ENCODE results near the gene PANX3.
"Not testable (repeated sequence)": the region's sequence is repeated elsewhere in the genome, so short reads cannot be mapped to it uniquely, and the experiment has no call there.

PANX3 gene, protein sequence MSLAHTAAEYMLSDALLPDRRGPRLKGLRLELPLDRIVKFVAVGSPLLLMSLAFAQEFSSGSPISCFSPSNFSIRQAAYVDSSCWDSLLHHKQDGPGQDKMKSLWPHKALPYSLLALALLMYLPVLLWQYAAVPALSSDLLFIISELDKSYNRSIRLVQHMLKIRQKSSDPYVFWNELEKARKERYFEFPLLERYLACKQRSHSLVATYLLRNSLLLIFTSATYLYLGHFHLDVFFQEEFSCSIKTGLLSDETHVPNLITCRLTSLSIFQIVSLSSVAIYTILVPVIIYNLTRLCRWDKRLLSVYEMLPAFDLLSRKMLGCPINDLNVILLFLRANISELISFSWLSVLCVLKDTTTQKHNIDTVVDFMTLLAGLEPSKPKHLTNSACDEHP

DNA sequence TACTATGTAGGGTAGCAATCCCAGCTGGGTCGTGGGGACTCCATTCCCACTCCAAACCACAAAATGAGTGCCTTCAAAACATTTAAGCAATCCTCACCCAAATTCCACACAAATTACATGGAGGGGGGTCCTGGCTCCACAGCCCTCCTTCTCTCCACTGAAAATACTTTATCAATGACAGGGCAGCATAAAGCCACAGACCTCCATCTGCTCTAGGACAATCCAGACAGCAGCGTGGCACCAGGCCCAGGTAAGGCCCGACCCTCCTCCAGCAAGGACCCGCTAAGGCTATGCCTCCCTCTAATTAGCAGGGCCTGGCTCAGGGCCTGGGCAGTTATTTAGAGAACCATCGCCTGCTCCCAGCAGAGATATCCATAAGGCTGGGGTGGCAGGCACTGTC is at the start of gene PANX3:
TSS of gene PANX3 (plus strand) at position 365 of the 400 bp plus-strand sequence. CDS start 129 bp downstream, outside the sequence.
- DNase-seq, result no peak

GRCh38 chr11:124569697-124570096 is 41.5 kb upstream of the PANX3 start, which contains the start of gene OR8A1:
Gene OR8A1, plus strand, starts transcription at chr11:124569997. Its CDS starts 123 bp downstream, at chr11:124570120.
- DNase-seq, result no peak

- DNase-seq, result no peak
Measured at GRCh38 chr11:124570160-124570559, 41.1 kb upstream of the PANX3 start.

- no peak for DNase-seq
Measured at GRCh38 chr11:124577716-124578427, 33.4 kb upstream of the PANX3 start.

DNA sequence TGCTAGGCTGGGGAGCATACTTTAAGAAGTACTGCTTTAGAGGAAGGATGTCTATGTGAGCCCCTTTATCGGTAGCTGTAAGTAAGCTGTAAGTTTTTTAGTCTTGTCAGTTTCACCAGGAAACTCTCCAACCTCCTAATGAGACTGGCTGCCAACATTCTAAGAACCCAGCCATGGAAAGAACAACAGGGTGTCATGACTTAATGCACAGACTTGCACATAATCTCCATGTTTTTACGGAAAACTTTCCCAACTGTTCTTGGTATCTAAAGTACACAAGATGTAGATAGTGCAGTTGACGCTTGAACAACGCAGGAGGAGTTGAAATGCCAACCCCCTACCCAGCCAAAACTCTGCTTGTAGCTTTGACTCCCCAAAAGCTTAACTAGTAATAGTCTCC is 32.5 kb upstream of the PANX3 start:
- DNase-seq, result no peak

DNA sequence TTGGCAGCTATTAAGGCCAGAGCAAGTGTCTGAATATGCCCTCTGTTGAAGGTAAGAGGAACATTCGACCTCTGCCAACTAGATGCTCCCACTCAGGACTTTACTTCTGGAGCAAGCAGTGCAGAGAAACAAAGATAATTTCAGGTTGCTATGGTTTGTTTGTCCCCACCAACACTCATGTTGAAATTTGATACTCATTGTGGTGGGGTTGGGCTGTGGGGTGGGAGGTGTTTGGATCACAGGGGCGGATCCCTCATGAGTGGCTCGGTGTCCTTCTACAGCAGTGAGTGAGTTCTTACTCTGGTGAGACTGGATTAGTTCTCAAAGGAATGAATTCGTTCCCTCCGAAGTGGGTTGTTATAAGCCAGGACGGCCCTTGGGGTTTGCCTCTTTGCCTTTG is 29.4 kb upstream of the PANX3 start:
- DNase-seq, result no peak

- peak; percentile 26 for DNase-seq
Measured at GRCh38 chr11:124582565-124582964, 28.7 kb upstream of the PANX3 start.

GRCh38 chr11:124583781-124584180 is 27.4 kb upstream of the PANX3 start:
- DNase-seq, result no peak

DNA sequence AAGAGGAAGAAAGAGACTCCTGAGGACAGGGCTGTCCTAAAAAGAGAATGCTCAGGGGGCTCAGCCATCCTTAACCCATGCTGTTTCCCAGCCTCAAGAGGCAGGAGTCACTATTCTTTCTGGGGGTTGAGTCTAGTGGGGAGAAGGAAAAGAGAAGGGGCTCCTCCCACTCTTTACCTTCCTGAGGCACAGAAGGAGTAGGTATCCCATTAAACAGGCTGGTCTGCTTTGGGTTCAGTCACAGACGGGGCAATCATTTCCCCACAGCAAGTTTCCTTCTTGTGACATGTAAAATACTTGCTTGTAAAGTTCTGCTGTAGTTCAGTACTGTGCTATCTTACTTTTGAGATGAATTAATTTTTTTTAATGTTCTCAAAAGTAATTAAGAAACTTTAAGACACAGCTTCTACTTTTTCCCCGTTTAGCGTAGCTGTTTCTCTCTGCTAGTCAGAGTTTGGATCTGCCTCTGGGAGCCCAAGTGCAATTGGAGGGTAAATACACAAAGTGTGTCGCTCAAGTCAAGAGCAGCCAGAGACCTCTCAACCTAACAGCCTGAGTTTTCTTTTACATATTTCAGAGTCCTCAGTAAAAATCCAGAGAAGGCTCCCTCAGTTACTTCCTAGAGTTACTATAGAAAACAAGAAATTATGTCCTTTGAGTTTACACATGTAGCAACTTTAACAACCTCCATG is 26.4 kb upstream of the PANX3 start:
- DNase-seq, result no peak

GRCh38 chr11:124586238-124586860 is 24.9 kb upstream of the PANX3 start:
- DNase-seq, result peak; percentile 25

GRCh38 chr11:124591430-124591829 is 19.8 kb upstream of the PANX3 start:
- DNase-seq, result no peak

GRCh38 chr11:124592627-124593026 is 18.6 kb upstream of the PANX3 start:
- no peak for DNase-seq

- no peak for DNase-seq
Measured at GRCh38 chr11:124595302-124595701, 15.9 kb upstream of the PANX3 start.

DNA sequence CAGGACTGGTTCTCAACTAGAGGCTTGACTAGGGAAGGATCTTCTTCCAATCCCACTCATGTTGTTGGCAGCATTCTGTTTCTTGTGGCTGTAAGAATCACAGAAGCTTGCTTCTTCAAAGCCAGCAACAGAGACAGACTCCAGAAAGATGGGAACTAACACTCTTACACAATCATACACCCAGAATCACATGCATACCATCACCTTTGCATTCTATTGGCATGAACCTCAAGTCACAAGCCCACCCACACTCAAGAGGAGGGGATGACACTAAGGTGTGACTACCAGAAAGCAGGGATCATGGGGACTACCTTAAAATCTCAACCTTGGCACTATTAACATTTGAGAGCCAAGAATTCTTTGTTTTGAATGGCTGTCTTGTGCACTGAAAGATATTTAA is 13.6 kb upstream of the PANX3 start:
- DNase-seq, result no peak

GRCh38 chr11:124600621-124601320 is 10.5 kb upstream of the PANX3 start:
- no peak for DNase-seq

- no peak for DNase-seq
Measured at GRCh38 chr11:124602193-124602592, 9.0 kb upstream of the PANX3 start.

DNA sequence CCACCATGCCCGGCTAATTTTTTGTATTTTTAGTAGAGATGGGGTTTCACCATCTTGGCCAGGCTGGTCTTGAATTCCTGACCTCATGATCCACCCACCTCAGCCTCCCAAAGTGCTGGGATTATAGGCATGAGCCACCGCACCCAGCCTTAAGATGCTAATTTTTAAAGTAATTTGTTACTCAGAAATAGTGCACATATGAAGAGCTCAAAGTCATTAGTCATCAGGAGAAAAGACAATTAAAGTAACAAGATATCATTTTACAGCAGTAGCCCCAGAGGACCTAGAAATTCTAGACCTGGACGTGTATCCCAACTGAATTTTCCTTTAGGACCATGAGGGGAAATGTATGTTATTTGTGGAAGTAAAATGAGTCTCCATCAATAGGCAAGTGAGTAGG is 8.5 kb upstream of the PANX3 start:
- not testable (repeated sequence) for DNase-seq

- no peak for DNase-seq
Measured at GRCh38 chr11:124605719-124606118, 5.5 kb upstream of the PANX3 start.

- no peak for DNase-seq
Measured at GRCh38 chr11:124608147-124608546, 3.1 kb upstream of the PANX3 start.

DNA sequence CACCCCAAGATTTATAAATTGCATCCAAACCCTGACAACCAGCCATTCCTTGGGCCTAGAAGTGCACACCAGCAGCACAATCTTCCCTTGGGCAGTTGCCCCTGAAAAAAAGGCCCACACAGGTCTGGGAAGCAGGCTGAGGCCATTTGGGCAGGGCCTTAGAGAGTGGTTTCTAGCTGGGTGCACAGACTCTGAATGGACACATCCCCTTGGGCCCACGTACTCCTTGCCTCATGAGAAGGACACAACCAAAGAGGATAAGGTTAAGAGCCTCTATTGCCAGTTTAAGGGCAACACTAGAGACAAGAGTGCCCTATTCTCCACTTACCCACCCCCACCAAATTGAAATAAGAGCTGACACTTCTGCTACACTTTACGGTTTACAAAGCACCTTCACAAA is 933 bp upstream of the PANX3 start:
- DNase-seq, result no peak

- DNase-seq, result no peak
Measured at GRCh38 chr11:124612045-124612444, 817 bp downstream of the PANX3 start.

DNA sequence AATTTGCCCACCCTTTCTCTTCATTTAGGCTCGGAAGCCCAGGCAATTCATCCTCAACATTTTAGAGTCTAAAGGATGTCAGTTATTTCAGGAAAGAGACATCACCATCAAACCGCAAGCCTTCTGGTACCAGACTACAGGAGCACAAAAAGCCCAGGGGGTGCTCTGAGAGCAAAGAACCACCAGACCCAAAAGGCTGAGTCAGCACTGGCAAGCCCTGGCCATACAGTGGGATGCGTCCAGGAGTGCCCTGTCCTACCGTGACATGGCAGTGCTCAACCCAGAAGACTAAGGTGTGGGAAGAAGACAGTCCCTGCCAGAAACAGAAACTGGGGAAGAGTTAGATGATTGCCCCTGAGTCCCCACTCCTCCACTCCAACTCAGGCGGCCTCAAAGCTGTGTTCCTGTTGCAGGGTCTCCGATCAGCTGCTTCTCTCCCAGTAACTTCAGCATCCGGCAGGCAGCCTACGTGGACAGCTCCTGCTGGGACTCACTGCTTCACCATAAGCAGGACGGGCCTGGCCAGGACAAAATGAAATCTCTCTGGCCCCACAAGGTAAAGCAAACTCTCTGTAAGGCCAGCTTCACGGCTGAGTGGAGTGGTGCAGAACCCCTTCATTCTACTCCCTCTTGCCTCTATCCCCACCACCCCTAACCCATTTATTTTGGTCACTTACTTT is 1.5 kb downstream of the PANX3 start:
- DNase-seq, result no peak

Data from NCI-H2171 treated with DMSO at 0.1 percent for 48 hours (cell line).